ENCODE measurements around the gene RBM43. TPM values are rescaled to one million over a fixed set of nuclear protein-coding genes. Genes with fewer than 3 reads are reported as not detected.

Gene RBM43
- total RNA-seq, 1 experiment from 2014 or later: 4.0 TPM

DNA sequence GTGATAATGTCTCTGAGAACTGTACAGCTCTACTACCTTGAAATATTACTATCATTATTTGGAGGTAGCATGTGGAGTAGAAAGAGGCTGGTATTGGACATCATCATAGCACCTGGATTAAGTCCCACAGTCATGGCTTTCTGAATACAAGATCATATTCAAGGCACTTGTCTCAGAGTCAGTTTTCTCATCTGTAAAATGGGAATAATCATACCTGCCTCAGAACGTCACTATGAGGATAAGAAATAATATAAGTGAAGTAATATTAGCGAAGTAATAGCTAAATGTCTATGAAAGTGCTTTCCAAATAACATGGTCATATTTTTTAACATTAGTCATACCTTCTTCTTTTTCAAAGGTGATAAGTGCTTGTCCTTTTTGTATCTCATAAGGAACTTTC, 16.8 kb upstream of the RBM43 start:
- Histone ChIP-seq H3K27me3 (replicated peaks; ENCODE audit: insufficient read depth, low read depth, low read length, poor library complexity) (no peaks in the 10 kb centered on the region), H3K4me3 (ENCODE audit: low read depth, low read length, poor library complexity, severe bottlenecking) (no peak overlapping the region), H3K27ac (ENCODE audit: low read depth, low read length, poor library complexity, severe bottlenecking) (no peak overlapping the region), H3K36me3 (ENCODE audit: insufficient read depth, low read length, poor library complexity, severe bottlenecking) (peaks cover 81% of the 10 kb centered on the region), H3K9me3 (ENCODE audit: low read depth, low read length, poor library complexity, severe bottlenecking) (no peaks in the 10 kb centered on the region), H3K4me1 (ENCODE audit: insufficient read depth, low read length, poor library complexity, severe bottlenecking) (no peaks in the 10 kb centered on the region)
- DNase-seq (ENCODE audit: low spot score): no peak
- BruUV-seq (replicated peaks): no TSS peak
- ChIA-PET POLR2A (ENCODE audit: low non-redundant PET) (no interaction called here), CTCF (no interaction called here)
- TF ChIP-seq EZH2 (IDR thresholded peaks at IDR 0.05; ENCODE audit: borderline replicate concordance, low read depth, low read length, poor library complexity, severe bottlenecking): no peak
- no peak for TF ChIP-seq CTCF (conservative IDR thresholded peaks at IDR 0.05; ENCODE audit: low read depth, low read length)
- intact Hi-C loops (cut with micrococcal nuclease; ENCODE audit: unreplicated experiment): no loop called here

DNA sequence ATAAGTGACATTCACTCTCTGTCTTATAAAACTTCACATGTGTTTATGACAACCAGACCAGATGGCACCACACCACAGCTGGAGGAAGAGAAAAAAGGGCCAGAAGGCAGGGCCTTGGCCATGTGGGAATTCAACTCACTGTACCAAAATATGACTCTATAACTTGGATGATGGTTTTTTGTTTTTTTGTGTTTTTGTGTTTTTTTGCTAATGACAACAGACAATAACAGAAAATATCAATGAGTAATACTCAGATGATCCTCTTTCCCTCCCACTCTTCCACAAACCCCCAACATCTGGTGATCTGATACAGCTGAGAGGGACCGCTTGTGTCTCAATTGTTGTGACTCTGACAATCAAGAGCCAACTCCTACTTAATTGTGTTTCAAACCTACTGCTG, 15.4 kb upstream of the RBM43 start:
- POLR2A ChIA-PET (ENCODE audit: low non-redundant PET): no interaction called here
- BruUV-seq (replicated peaks): no TSS peak

GRCh38 chr2:151275291-151275690, 13.6 kb upstream of the RBM43 start:
- H3K27ac ChIP-seq (ENCODE audit: low read depth, low read length, poor library complexity, severe bottlenecking): no peak overlapping the region
- no peaks in the 10 kb centered on the region for H3K9me3 ChIP-seq (ENCODE audit: low read depth, low read length, poor library complexity, severe bottlenecking)
- no TSS peak for BruUV-seq (replicated peaks)
- no peak overlapping the region for H3K4me3 ChIP-seq (ENCODE audit: low read depth, low read length, poor library complexity, severe bottlenecking)
- ChIA-PET POLR2A (ENCODE audit: low non-redundant PET) (no interaction called here), CTCF (no interaction called here)
- no peaks in the 10 kb centered on the region for H3K27me3 ChIP-seq (replicated peaks; ENCODE audit: insufficient read depth, low read depth, low read length, poor library complexity)
- no peaks in the 10 kb centered on the region for H3K4me1 ChIP-seq (ENCODE audit: insufficient read depth, low read length, poor library complexity, severe bottlenecking)
- no peak for DNase-seq (ENCODE audit: low spot score)
- intact Hi-C loops (cut with micrococcal nuclease; ENCODE audit: unreplicated experiment): no loop called here
- TF ChIP-seq EZH2 (IDR thresholded peaks at IDR 0.05; ENCODE audit: borderline replicate concordance, low read depth, low read length, poor library complexity, severe bottlenecking): no peak
- H3K36me3 ChIP-seq (ENCODE audit: insufficient read depth, low read length, poor library complexity, severe bottlenecking): peaks cover 86% of the 10 kb centered on the region

More for the DNA sequence above, 15.4 kb upstream of the RBM43 start:
- intact Hi-C loops (cut with micrococcal nuclease; ENCODE audit: unreplicated experiment): no loop called here
- CTCF ChIA-PET: no interaction called here
- TF ChIP-seq EZH2 (IDR thresholded peaks at IDR 0.05; ENCODE audit: borderline replicate concordance, low read depth, low read length, poor library complexity, severe bottlenecking) (no peak), CTCF (conservative IDR thresholded peaks at IDR 0.05; ENCODE audit: low read depth, low read length) (no peak)
- Histone ChIP-seq H3K27me3 (replicated peaks; ENCODE audit: insufficient read depth, low read depth, low read length, poor library complexity) (no peaks in the 10 kb centered on the region), H3K36me3 (ENCODE audit: insufficient read depth, low read length, poor library complexity, severe bottlenecking) (peaks cover 85% of the 10 kb centered on the region), H3K27ac (ENCODE audit: low read depth, low read length, poor library complexity, severe bottlenecking) (peak overlapping the region; percentile 29), H3K4me3 (ENCODE audit: low read depth, low read length, poor library complexity, severe bottlenecking) (no peak overlapping the region), H3K9me3 (ENCODE audit: low read depth, low read length, poor library complexity, severe bottlenecking) (no peaks in the 10 kb centered on the region), H3K4me1 (ENCODE audit: insufficient read depth, low read length, poor library complexity, severe bottlenecking) (no peaks in the 10 kb centered on the region)
- no peak for DNase-seq (ENCODE audit: low spot score)

DNA sequence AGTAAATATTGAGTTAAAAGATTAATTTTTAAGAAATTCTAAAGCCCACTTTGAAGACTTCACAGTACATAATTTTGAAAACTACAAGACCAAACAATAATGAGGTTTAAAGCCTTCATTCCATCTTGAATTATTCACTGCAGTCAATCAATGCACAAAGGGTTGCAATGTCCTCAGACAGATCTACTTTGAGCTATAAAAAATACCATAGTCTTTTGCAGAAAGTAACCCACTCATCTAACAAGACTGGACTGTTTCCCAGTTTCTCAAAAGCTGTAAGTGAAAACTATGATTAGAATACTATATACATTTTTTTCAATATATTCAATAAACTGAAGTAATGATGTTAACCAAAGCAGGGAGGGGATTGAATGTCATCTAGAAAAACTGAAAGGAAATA, 10.2 kb upstream of the RBM43 start:
- peaks cover 5% of the 10 kb centered on the region for H3K9me3 ChIP-seq (ENCODE audit: low read depth, low read length, poor library complexity, severe bottlenecking)
- TF ChIP-seq EZH2 (IDR thresholded peaks at IDR 0.05; ENCODE audit: borderline replicate concordance, low read depth, low read length, poor library complexity, severe bottlenecking) (no peak), CTCF (conservative IDR thresholded peaks at IDR 0.05; ENCODE audit: low read depth, low read length) (no peak)
- H3K36me3 ChIP-seq (ENCODE audit: insufficient read depth, low read length, poor library complexity, severe bottlenecking): peaks cover 68% of the 10 kb centered on the region
- no peak for DNase-seq (ENCODE audit: low spot score)
- intact Hi-C loops (cut with micrococcal nuclease; ENCODE audit: unreplicated experiment): loop anchor here (5.0 kb wide), 1 partner anchor 145 kb away; no protein-coding TSS in a partner anchor
- no TSS peak for BruUV-seq (replicated peaks)
- POLR2A ChIA-PET (ENCODE audit: low non-redundant PET): no interaction called here
- CTCF ChIA-PET: no interaction called here
- H3K27me3 ChIP-seq (replicated peaks; ENCODE audit: insufficient read depth, low read depth, low read length, poor library complexity): no peaks in the 10 kb centered on the region
- no peak overlapping the region for H3K27ac ChIP-seq (ENCODE audit: low read depth, low read length, poor library complexity, severe bottlenecking)
- H3K4me3 ChIP-seq (ENCODE audit: low read depth, low read length, poor library complexity, severe bottlenecking): no peak overlapping the region
- H3K4me1 ChIP-seq (ENCODE audit: insufficient read depth, low read length, poor library complexity, severe bottlenecking): no peaks in the 10 kb centered on the region

Data from A673 (cell line).